SK-N-MC (cell line): ENCODE results near the gene OPN4.

ENCODE experiments used
- DNase-seq: peaks from one replicate; pipeline ENCODE4 v3.0.0-alpha.2; 2011; ENCODE audit warnings: low read depth, low spot score
- H3K27ac ChIP-seq: fragments of 200-600 bp; sonication (generic); 2 replicates; pipeline ENCODE4 v1.5.1; 2016; ENCODE audit warnings: mixed run types
- H3K36me3 ChIP-seq: fragments of 200-600 bp; sonication (generic); 2 replicates; pipeline ENCODE4 v1.6.1; 2017; ENCODE audit warnings: antibody characterized with exemption, low read length, mixed read lengths; ENCODE audit not compliant: insufficient read depth
- H3K4me3 ChIP-seq: fragments of 200-600 bp; sonication (generic); 2 replicates; pipeline ENCODE4 v1.5.1; 2016
- H3K9ac ChIP-seq: fragments of 200-600 bp; sonication (generic); 2 replicates; pipeline ENCODE4 v1.8.0; 2017; ENCODE audit warnings: mixed run types, mixed read lengths; ENCODE audit not compliant: insufficient read length
- H3K9me3 ChIP-seq: fragments of 200-600 bp; sonication (generic); 2 replicates; pipeline ENCODE4 v1.6.1; 2017; ENCODE audit warnings: low read depth, mild to moderate bottlenecking, antibody characterized with exemption, low read length, moderate library complexity, mixed read lengths
- EZH2 ChIP-seq: fragments of 200-600 bp; sonication (generic); IDR thresholded peaks from one replicate; pipeline ENCODE4 v1.6.1; 2017; ENCODE audit warnings: antibody characterized with exemption
- FOXP2 ChIP-seq: optimal IDR thresholded peaks from 2 replicates; pipeline ENCODE3; 2011; ENCODE audit warnings: mild to moderate bottlenecking, moderate library complexity; ENCODE audit not compliant: insufficient read depth; ENCODE audit errors: extremely low read length, control extremely low read depth
- POLR2AphosphoS5 ChIP-seq: IDR thresholded peaks from 2 replicates; pipeline ENCODE4 v1.6.1; 2012; ENCODE audit warnings: mild to moderate bottlenecking, low read depth, low read length, borderline replicate concordance

The OPN4 gene

GRCh38 chr10:86681047-86681446 is 26.7 kb downstream of the OPN4 start:
- Histone ChIP-seq H3K36me3 (no peaks in the 10 kb centered on the region), H3K4me3 (no peak overlapping the region), H3K9me3 (no peaks in the 10 kb centered on the region), H3K27ac (no peak overlapping the region), H3K9ac (no peak overlapping the region)
- TF ChIP-seq POLR2AphosphoS5 (no peak), EZH2 (no peak), FOXP2 (no peak)
- no peak for DNase-seq

GRCh38 chr10:86681722-86682386 is 27.5 kb downstream of the OPN4 start:
- H3K36me3 ChIP-seq: no peaks in the 10 kb centered on the region
- H3K4me3 ChIP-seq: no peak overlapping the region
- DNase-seq: no peak
- no peak overlapping the region for H3K27ac ChIP-seq
- TF ChIP-seq POLR2AphosphoS5 (no peak), FOXP2 (no peak), EZH2 (no peak)
- H3K9ac ChIP-seq: no peak overlapping the region
- H3K9me3 ChIP-seq: no peaks in the 10 kb centered on the region

DNA sequence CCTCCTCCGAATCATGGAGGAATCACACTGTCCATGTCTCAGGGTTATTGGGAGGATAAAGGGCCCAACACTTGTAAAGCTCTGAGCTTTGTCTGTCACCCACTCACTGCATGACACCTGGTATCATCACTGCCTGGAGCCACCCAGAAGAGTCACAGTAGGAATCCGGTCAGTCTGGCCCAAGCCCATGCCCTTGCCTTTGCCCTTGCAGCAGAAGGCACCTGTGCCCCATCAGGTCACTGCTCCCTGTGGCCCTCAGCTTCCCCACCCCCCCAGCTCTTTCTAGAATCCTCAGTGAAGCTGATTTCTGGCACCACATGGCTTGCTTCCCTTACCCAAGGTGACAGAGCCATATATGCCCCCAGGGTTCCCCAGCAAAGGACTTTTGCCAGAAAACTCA is 28.3 kb downstream of the OPN4 start:
- Histone ChIP-seq H3K9me3 (no peaks in the 10 kb centered on the region), H3K4me3 (no peak overlapping the region), H3K36me3 (no peaks in the 10 kb centered on the region), H3K27ac (no peak overlapping the region), H3K9ac (no peak overlapping the region)
- DNase-seq: no peak
- no peak for TF ChIP-seq EZH2
- TF ChIP-seq FOXP2: no peak
- no peak for TF ChIP-seq POLR2AphosphoS5

DNA sequence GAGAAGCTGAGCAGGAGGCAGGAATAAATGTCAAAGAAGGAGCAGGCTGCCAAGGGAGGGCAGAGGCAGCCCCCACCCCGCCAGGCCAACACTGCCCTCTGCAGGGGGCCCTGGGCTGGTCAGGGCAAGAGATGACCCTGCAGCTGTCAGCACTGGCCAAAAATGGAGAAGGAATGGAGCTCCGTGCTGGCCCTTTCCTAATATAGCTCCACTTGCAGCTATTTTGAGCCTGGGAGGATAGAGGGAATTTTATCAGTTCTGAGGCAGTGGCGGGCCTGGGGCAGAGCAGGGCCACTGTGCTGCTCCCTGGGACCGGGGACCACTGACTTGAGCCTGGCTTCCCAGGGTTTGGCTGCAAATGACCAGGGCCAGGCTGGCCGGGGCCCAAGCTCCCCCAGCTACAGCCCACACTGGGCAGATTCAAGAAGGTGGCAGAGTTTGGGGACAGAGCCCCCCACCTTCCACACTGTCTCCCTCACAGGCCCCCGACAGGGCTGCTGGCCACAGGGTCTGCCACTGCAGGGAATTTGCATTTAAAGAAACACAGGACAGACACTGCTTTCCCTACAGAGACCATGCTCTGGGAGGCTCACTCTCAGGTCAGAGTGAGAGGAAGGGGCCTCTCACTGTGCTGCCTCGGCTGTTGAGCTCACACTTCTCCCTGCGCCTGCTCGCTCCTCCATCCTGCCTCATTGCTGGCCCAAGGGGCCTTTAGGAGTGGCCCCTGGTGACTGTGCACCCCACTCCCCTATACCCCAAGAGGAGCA is 30.2 kb downstream of the OPN4 start:
- no peaks in the 10 kb centered on the region for H3K9me3 ChIP-seq
- DNase-seq: no peak

GRCh38 chr10:86685416-86685815 is 31.1 kb downstream of the OPN4 start:
- H3K4me3 ChIP-seq: no peak overlapping the region

More for the DNA sequence above, 30.2 kb downstream of the OPN4 start:
- H3K36me3 ChIP-seq: no peaks in the 10 kb centered on the region
- no peak overlapping the region for H3K4me3 ChIP-seq
- TF ChIP-seq FOXP2 (no peak), POLR2AphosphoS5 (no peak), EZH2 (no peak)
- no peak overlapping the region for H3K9ac ChIP-seq
- no peak overlapping the region for H3K27ac ChIP-seq

DNA sequence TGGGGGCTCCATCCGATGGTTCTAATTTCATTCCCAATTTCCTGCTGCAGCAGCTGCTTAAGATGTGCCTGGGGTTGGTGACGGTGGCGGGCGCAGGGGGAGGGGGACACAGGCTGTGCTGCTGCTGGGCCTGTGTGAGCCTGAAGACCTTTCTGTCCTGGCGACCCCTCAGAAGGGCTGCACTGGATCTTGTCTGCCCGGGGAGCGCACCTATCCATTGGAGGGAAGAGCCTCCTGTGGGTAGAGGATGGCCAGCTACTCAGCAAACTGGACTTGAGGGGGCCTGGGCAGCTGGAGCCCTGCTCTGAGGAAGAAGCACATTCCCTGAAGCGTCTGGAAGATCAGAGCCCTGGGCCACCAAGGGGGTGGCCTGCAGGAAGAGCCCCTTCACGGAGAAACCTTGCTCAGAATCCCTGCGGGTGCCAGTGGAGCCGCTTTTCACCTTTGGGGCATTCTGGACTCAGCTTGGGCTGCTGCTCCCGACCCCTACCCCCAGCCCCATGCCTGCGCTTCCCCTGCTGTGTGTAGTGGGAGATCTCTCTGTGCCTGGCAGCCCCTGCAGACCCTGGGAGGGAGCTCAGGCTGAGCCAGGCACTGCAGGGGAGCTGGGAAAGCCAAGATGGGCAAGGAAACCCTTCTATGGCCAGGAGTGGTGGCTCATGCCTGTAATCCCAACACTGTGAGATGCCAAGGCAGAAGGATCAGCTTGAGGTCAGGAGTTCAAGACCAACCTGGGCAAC is 31.7 kb downstream of the OPN4 start:
- Histone ChIP-seq H3K36me3 (no peaks in the 10 kb centered on the region), H3K9me3 (no peaks in the 10 kb centered on the region), H3K4me3 (no peak overlapping the region), H3K27ac (no peak overlapping the region), H3K9ac (no peak overlapping the region)
- no peak for TF ChIP-seq FOXP2
- no peak for TF ChIP-seq POLR2AphosphoS5
- TF ChIP-seq EZH2: no peak
- DNase-seq: no peak

More at GRCh38 chr10:86685416-86685815, 31.1 kb downstream of the OPN4 start:
- no peak overlapping the region for H3K9ac ChIP-seq
- no peak for DNase-seq
- no peak overlapping the region for H3K27ac ChIP-seq
- H3K9me3 ChIP-seq: no peaks in the 10 kb centered on the region
- no peaks in the 10 kb centered on the region for H3K36me3 ChIP-seq
- TF ChIP-seq EZH2: no peak
- no peak for TF ChIP-seq FOXP2
- TF ChIP-seq POLR2AphosphoS5: no peak

GRCh38 chr10:86686972-86687371 is 32.6 kb downstream of the OPN4 start:
- H3K9ac ChIP-seq: no peak overlapping the region
- H3K4me3 ChIP-seq: no peak overlapping the region
- no peaks in the 10 kb centered on the region for H3K9me3 ChIP-seq
- no peaks in the 10 kb centered on the region for H3K36me3 ChIP-seq
- no peak overlapping the region for H3K27ac ChIP-seq
- no peak for TF ChIP-seq POLR2AphosphoS5
- TF ChIP-seq EZH2: no peak
- no peak for TF ChIP-seq FOXP2
- DNase-seq: no peak

- no peak overlapping the region for H3K4me3 ChIP-seq
- H3K27ac ChIP-seq: no peak overlapping the region
- no peak for TF ChIP-seq EZH2
- TF ChIP-seq POLR2AphosphoS5: no peak
- no peak for TF ChIP-seq FOXP2
- H3K9me3 ChIP-seq: no peaks in the 10 kb centered on the region
- H3K9ac ChIP-seq: no peak overlapping the region
- H3K36me3 ChIP-seq: no peaks in the 10 kb centered on the region
- DNase-seq: no peak
Measured at GRCh38 chr10:86687750-86688149, 33.4 kb downstream of the OPN4 start.
